ENCODE measurements around the gene NOCT.
"Not testable (repeated sequence)": the region's sequence is repeated elsewhere in the genome, so short reads cannot be mapped to it uniquely, and the experiment has no call there.

NOCT gene, protein sequence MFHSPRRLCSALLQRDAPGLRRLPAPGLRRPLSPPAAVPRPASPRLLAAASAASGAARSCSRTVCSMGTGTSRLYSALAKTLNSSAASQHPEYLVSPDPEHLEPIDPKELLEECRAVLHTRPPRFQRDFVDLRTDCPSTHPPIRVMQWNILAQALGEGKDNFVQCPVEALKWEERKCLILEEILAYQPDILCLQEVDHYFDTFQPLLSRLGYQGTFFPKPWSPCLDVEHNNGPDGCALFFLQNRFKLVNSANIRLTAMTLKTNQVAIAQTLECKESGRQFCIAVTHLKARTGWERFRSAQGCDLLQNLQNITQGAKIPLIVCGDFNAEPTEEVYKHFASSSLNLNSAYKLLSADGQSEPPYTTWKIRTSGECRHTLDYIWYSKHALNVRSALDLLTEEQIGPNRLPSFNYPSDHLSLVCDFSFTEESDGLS

DNA sequence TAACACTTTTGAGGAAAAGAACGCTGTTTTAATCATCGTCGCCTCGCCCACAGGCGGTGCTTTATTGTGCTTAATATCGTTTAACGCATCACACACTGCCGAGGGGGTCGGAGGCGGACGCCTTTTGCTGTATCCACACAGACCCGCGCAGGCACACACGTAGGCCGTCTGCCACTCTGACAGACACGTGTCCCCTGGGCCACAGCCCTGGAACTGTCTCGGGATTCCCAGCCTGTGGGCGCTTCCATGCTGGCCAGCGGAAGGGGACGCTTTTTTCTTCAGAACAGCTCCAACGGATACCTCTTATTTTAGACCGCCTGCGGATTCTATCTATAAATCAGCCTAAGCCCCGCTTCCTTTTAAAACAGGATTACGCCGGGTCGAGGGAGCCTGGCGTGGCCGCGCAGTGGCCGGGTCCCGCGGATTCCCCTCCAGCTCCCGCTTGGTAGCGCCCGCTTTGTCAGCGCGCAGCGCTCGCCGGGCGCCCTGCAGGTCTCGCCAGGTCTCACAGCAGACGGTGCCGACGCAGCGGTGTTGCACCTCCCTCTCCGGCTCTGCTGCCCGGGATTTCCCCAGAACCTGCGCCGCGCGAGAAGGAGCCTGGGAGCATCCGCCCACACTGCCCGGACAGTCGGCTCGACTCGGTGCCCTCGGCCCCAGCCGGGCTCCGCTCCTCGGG, at the start of gene NOCT:
NOCT (plus strand) TSS at position 513 of the 679 bp plus-strand sequence. CDS start 201 bp downstream, outside the sequence.
- peak; percentile 80 for DNase-seq (ENCODE audit: low read depth)

DNA sequence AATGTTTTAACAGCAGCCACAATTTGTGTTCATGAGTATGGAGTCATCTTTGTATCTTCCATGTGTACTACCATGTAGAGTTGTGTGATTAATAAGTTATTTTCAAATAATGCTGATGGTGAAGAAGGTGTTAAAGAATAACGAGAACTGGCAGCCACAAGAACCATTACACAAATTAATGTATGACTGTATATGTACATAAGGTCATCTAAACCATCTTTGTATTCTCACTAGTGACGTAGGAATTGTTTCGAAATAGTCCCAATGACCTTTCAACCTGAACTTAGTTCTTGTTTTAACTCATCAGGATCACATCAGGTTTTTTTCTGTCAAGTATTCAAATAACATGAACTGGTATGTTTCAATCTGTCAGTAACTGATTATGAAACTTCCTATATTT, 48.3 kb upstream of the NOCT start:
- no peak for DNase-seq (ENCODE audit: low read depth)

DNA sequence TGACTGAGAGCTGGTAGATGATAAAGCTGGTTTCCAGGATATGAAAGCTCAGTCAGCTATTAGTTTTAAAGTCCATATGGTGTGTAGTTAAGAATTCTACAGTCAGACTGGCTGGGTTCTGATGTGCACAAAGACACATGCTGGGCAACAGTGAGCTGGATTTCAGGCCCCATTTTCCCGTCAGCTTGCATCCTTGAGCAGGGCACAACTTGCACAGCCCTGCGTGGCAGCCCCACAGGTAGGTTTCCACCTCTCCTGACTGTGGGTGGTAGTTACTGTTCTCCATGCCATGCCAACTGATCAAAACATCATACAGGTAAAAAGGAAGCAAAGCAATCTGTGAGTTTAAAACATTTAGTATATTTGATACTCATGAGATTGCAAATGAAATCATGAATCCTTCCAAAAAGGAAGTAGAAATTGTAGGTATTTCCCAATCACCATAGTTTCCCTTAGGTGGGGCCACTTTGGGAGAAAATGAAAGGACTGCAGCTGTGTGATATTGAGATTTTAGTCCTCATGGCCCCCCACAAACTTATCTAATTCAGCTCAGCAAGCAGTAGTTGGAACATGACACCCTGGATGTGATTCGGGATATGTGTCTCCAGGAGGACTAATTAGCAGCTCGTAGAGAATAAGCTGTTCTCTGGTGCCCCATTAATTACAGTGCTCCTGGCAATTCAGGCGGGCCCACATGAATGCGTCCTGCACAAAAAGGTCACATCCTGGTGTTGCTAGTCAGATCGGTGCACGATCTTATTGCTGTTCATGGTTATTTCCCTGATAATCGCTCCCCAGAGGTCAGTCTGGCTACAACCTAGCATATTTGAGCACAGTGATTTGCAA, 42.4 kb upstream of the NOCT start:
- no peak for DNase-seq (ENCODE audit: low read depth)

DNA sequence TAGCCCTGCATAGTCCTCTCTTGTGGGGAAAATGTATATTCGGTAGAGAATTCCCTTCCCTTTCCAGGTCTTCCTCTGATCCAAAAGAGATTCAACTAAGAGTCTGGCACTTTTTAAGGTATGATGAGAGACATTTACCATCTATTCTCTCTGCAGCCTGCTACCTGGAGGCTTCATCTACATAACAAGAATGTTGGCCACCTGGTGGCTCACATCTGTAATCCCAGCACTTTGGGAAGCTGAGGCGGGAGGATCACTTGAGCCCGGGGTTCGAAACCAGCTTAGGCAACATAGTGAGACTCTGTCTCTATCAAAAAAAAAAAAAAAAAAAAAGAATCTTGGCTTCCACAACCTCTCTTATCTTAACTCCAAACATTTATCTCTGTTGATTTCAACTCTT, 40.4 kb upstream of the NOCT start:
- no peak for DNase-seq (ENCODE audit: low read depth)

DNA sequence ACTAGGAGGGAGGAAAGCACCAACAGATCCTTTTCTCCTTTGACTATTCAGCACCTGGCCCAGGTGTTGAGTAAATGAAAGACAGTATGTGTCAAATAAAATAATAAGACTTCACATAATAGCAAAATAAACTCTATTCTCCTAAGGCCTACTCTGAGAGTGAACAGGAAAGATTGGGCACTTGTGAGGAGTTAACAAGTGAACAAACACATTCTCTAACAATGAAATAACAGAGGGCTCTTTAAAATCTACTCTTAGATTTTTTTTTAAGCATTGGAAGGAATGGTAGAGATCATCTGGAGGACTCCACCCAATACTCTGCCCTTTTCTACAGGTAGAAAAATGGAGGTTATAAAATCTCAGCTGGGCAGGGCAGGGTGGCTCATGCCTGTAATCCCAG, 39.1 kb upstream of the NOCT start:
- no peak for DNase-seq (ENCODE audit: low read depth)

DNA sequence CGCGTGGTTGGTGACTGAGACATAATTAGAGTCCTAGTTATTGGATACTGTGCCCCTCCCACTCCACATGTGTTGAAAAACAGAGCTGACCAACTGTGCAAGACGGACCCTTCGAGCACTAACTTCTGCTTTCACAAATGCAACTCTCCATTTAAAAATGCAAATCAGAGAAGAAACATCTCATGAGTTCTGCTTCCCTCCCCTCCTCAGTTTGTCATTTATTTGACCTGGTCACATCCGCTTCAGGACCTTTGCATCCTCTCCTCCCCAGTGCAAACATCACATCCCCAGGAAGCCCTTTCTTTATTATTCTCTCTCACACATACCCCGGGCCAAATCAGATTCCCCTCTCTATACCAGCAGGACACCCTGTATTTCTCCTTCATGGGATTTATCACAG, 38.1 kb upstream of the NOCT start:
- DNase-seq (ENCODE audit: low read depth), result no peak

DNA sequence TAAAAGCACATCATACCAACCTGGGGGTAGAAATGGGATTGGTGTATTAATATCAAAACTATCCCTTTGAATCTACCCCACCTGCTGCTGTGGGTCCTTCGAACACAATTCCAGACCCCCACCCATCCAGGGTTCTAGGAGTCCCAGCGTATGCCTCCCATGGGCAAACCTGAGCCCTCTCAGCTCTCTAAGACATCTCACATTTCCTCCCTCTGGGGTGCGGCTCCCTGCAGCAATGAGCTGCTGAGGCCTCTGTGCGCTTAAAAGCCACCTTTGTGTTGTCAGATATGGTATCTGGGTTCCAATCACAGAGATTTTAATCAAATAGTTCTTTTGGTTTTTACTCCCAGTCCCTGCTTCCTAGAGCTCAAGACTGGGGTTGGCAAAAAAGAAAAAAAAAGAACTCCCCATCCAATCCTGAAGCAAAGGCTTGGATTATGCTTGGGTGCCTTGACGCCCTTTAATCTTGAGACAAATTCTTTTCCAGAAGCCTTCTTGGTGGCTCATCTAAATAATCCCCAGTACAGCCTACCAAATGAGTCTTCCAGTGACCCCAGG, 37.5 kb upstream of the NOCT start:
- no peak for DNase-seq (ENCODE audit: low read depth)

DNA sequence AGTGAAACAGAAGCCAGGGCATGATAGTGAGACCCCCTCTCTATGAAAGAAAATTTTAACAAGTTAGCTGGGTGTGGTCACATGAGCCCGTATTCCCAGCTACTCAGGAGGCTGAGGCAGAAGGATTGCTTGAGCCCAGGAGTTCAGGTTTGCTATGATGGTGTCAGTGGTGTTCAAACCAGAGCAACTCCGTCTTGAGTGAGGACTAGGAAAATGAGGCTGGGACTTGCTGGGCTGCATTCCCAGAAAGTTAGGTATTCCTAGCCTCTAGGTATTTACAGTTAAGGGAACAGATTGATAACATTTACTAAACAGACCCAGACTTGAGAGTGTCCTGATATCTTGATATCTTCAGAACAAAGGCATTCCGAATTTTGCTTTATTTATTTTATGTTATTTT, 37.0 kb upstream of the NOCT start:
- DNase-seq (ENCODE audit: low read depth), result no peak

DNA sequence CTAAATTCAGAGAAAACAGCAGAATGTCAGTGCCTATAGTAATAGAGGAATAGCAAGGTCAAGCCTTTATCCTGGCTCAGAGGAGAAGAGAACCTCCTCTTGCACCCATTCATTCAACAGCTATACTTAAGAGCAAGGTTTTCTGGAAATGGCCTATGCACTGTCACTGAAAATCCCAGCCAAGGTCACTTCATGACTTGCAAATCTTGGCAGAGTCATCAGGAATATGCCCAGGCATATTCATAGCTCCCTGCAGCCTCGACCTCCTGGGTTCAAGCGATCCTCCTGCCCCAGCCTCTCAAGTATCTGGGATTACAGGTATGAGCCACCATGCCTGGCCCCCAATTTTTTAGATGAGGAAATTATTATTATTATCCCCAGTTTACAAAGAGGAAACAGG, 35.8 kb upstream of the NOCT start:
- DNase-seq (ENCODE audit: low read depth), result no peak

DNA sequence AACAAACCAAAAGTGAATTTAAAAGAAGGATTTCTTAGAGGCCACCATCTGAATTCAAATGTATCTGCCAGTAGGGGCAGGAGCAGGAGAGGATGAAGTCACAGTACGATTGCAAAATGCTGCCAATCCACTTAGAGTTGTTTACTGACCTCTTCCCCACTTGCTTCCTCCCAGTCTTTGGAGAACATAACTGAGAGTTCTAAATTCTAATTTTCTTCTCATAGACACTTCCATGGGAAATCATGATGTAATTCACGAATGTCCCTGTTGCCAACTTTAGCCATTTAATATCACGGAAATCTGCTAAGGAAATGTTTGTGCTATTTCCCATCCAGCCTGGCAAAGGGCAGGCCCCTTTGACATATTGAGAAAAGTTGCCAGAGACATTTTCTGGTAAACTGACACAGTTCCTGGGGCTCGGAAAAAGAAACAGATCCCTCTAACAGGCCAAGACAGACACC, 33.6 kb upstream of the NOCT start:
- peak; percentile 23 for DNase-seq (ENCODE audit: low read depth)

DNA sequence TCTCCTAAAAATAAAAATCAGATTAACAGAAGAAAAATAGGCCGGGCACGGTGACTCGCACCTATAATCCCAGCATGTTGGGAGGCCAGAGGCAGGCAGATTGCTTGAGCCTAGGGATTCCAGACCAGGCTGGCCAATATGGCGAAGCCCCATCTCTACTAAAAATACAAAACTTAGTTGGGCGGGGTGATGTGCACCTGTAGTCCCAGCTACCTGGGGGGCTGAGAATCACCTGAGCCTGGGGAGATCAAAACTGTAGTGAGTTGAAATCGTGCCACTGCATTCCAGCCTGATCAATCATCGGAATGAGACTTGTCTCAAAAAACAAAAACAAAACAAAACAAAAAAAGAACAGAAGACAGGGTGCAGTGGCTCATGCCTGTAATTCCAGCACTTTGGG, 32.8 kb upstream of the NOCT start:
- no peak for DNase-seq (ENCODE audit: low read depth)

DNA sequence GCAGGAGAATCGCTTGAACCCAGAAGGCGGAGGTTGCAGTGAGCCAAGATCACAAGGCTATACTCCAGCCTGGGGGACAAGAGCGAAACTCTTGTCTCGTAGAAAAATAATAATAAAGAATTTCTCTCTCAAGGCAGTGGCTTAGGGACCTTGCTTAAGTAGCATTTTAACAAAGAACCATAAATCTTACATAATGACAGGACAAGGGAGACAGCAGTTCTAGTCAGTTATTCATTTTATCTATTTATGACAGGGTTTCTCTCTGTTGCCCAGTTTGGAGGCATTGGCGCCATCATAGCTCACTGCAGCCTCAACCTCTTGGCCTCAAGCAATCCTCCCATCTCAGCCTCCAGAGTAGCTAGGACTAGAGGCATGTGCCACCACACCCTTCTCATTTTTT, 31.9 kb upstream of the NOCT start:
- no peak for DNase-seq (ENCODE audit: low read depth)

DNA sequence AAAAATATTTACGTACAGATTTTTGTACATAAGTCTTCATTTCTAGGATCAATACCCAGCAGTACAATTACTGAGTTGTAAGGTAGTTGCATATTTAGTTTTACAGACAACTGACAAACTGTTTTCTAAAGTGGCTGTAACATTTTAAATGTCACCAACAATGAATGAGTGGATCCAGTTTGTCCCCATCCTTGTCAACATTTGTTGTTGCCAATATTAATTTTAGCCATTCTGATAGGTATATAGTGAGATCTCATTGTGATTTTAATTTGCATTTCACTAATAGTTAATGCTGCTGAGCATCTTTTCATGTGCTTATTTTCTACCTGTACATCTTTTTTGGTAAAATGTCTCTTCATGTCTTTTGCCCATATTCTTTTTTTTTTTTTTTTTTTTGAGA, 30.9 kb upstream of the NOCT start:
- no peak for DNase-seq (ENCODE audit: low read depth)

DNA sequence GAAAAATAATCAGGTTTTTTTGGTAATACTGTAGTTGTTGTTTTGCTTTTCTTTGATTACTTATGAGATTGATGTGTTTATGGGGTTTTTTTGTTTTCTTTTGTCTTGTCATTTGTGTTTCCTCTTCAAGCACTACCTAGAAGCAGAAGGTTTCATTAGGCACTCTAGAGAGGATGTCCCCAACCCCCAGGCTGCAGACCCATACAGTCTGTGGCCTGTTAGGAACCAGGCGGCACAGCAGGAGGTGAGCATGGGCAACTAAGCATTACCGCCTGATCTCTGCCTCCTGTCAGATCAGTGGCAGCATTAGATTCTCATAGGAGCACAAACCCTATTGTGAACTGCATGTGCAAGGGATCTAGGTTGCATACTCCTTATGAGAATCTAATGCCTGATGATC, 22.9 kb upstream of the NOCT start:
- DNase-seq (ENCODE audit: low read depth), result no peak

DNA sequence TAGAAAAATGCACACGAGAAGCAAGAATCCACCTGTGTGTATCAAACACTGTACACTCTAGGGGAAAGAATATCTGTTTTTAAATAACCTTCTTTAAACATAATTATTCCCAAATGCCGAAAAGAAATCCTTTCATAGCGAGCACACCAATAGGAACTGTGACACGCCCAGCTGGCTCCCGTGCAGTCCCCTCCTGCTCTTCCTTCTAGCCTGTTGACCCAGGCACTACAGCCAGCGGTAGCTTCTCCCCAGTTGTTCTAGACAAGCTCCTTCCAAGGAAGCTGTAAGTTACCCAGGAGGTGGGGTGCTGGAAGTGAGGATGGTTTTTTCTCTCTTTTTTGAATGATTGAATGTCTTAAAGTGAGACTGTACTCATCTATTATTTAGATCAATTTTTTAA, 19.5 kb upstream of the NOCT start:
- no peak for DNase-seq (ENCODE audit: low read depth)

DNA sequence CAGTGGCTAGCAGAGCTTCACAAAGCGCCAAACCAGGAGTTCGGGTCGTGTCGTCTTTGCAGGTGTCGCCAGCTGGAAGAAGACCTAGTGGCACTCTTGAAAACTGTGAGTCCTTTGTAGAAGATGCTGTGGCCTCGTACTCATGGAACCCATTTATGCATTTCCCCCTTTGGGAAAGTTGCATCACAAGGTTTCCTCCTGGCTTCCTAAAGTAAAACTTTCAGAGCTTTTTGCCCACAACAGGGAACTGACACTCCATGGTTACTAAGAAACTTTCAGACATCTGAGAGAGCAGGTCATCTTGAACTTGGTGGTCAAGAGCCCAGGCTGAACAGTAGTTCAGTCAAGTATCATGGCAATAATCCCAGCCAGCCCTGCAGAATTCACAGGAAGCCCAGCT, 15.9 kb upstream of the NOCT start:
- DNase-seq (ENCODE audit: low read depth), result no peak

DNA sequence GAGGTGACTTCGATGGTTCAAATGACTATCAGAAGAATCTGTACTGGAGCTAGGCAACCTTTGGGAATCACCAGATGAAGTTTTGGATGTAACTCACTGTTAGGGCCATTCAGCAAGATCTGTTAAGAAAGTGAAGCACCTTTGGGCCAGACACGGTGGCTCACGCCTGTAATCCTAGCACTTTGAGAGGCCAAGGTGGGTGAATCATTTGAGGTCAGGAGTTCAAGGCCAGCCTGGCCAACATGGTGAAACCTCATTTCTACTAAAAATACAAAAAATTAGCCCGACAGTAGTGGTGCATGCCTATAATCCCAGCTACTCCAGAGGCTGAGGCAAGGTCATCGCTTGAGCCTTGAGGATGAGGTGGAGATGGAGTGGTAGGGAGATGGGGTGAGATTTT, 15.4 kb upstream of the NOCT start:
- DNase-seq (ENCODE audit: low read depth), result not testable (repeated sequence)

DNA sequence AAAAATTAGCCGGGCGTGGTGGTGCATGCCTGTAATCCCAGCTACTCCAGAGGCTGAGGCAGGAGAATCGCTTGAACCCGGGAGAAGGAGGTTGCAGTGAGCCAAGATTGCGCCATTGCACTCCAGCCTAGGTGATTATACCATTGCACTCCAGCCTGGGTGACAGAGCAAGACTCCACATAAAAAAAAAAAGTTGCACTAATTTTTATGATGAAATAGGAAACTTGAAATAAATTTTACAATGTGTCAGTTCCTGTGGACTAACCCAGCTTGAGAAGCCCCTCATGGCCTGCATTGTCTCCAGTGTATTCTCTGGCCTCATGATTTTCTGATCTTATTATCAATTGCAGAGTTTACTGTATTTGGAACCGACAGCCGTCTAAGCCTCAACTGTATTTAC, 14.2 kb upstream of the NOCT start:
- DNase-seq (ENCODE audit: low read depth), result not testable (repeated sequence)

DNA sequence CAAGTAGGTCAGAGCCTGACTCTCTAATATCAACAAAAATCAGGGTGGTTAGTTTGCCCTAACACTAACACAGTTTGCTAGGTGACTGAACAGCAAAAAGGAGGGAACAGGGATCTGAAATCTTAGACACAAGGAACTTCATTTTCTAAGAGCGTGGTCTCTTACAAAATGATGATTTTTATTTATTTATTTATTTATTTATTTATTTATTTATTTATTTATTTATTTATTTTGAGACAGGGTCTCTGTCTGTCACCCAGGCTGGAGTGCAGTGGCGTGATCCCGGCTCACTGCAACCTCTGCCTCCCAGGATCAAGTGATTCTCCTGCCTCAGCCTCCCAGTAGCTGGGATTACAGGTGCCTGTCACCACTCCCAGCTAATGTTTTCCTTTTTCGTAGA, 11.9 kb upstream of the NOCT start:
- not testable (repeated sequence) for DNase-seq (ENCODE audit: low read depth)

DNA sequence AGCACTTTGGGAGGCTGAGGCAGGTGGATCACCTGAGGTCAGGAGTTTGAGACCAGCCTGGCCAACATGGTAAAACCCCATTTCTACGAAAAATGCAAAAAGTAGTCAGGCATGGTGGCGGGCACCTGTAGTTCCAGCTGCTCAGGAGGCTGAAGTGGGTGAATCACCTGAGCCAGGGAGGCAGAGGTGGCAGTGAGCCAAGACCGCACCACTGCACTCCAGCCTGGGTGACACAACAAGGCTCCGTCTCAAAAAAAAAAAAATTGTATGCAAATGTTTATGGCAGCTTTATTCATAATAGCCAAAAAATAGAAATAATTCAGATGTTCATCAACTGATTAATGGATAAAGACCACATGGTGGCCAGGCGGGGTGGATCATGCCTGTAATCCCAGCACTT, 9.8 kb upstream of the NOCT start:
- no peak for DNase-seq (ENCODE audit: low read depth)

DNA sequence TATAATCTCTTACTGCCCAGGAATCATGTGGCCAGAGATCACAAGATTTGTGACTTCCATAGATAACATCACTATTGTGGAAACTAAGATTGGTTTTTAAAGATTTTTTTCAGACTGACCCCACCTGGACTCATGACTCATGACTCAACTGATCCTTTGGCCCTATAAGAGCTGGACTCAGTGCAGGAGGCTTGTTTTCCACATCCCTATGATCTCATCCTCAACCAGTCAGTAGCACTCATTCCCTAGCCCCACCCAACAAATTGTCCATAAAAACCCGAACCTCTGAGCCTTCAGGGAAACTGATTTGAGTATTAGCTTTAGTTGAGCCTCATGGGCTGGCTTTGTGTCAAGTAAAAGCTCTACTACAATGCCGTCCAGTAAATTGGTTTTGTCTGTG, 7.9 kb upstream of the NOCT start:
- no peak for DNase-seq (ENCODE audit: low read depth)

DNA sequence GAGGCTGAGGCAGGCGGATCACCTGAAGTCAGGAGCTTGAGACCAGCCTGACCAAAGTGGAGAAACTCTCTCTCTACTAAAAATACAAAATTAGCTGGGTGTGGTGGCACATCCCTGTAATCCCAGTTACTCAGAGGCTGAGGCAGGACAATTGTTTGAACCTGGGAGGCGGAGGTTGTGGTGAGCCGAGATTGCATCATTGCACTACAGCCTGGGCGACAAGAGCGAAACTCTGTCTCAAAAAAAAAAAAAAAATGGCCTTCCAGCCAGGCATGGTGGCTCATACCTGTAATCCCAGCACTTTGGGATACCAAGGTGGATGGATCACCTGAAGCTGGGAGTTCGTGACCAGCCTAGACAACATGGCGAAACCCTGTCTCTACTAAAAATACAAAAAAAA, 7.3 kb upstream of the NOCT start:
- DNase-seq (ENCODE audit: low read depth), result not testable (repeated sequence)

All from GM04504 (cell line).